HG02623 (cell line): ENCODE measurements around the gene GSE1.

Experiments used
- ATAC-seq: cut with Tn5 transposase; IDR thresholded peaks from one replicate; pipeline ENCODE4 v1.9.1; 2021; ENCODE audit warnings: moderate library complexity; ENCODE audit not compliant: unreplicated experiment

Gene GSE1

DNA sequence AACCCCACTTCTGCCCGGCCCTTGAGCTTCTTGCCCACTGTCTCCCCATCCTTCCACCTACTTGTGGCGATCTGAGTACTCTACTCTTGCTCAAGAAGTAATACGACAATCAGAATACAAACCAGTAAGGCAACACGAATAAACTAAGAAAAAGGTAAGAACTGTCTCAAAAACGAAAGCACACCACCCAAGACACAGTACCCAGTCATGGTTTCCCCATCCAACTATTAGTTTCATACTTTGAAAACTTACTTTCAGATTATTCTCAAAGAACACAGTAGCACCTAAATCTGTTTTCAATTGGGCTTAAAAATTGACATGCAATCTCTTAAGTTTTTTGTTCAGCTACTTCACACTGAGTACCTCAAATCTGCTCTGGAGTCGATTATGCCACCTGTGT lies 61.7 kb downstream of the GSE1 start:
- no peak for ATAC-seq

- no peak for ATAC-seq
Measured at GRCh38 chr16:85675251-85675874, 62.2 kb downstream of the GSE1 start.

DNA sequence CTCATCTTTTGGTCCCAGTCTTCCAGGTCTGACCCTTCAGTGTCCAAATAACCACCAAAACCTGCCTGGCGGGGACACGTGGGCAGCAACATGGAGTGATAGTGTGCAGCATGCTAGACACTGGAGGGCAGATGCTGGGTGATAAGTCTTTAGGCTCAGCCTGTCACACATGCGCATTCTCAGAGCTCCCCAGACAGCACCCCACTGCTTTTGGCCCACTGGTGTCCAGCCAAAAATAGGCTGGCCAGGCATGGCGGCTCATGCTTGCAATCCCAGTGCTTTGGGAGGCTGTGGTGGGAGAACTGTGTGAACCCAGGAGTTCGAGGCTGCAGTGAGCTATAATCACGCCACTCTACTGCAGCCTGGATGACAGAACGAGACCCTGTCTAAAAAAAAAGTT lies 63.3 kb downstream of the GSE1 start:
- no peak for ATAC-seq

DNA sequence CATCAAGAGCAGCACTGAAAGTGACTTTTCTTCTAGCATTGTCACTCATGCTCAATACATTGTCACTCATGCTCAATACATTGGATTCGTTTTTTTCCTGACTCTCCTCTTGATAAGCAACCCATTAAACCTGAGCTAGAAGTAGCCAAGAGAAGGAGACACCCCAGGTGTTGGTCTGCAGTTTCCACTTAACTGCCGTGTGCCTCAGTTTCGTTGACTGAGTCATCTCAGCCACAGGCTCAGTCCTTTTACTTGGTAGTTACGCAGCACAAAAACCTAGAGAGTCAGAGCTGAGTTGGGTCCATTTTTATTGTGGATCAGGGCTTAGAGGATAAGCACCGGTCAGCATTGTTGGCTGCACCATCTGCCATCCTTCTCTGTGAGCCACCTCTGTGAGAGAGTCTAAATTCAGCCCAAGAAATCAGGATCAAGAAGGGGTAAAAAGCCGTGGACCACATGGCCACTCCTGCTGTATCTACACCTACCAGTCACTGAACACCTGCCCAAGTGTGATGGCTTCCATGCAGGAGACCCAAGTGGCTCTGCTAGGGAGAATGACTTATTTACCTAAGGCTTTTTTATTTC lies 64.4 kb downstream of the GSE1 start:
- no peak for ATAC-seq

DNA sequence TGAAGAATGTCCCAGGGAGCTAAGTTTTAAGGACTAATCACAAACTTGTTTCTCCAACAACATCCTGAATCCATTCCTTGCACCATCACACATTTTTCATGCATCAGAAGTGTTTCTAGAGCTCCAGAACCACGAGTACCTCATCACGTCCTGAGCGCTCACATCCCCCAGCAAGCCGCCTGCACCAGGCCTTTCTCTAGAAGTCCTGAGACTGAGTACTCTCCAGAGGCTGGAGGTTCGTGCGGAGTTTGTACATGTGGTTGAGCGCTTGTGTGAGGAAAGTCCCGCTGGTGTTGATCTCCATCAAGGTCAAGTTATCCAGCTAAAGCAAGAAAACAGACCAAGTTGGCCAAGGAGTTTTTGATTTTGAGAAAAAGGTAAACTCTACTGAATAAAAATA lies 64.9 kb downstream of the GSE1 start:
- ATAC-seq: no peak

DNA sequence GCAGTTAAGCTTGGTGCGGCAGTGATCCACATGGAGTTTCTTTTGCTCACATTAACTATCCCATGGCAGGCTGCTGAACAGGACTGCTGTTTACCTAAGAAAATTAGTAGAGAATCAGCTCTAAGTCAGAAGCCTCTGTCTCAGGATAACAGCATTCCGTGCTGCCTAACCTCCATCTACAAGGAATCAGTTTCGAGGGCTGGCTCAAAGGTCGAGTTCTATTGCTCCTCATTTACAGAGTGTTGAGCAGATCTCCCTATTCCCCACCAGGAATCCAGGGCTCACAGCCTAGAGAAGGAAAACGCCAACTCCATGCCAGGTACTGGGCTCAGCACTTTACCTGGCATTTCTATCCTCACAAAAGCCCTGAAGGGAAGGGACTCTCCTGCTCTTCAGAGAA lies 65.7 kb downstream of the GSE1 start:
- no peak for ATAC-seq

GRCh38 chr16:85679870-85680269 lies 66.7 kb downstream of the GSE1 start:
- ATAC-seq: no peak

DNA sequence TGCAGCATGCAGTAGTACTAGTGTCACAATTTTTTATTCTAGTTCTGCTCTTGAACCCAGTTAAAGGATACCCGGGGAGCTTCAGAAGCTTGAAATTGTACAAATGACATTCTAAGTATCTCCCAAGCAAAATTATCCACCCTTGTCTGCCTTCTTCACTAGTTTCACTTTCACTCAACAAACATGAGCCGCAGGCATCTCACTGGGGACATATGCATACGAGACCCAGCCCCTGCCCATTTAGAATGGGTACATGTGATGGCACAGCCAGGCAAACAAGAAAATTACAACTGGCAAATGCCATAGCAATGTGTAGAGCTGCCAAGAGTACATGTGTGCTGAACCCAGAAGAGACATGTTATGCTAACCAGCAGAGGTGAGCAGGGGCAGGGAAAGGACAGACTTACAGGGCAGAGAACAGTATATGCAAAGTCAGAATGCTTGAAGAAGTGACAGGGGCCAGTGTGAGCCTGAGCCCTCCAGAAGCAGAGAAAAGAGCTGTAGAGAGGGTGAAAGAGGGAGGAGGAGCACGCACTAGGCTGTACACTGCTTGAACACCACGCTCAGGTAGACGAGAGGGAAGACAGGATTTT lies 67.3 kb downstream of the GSE1 start:
- no peak for ATAC-seq

- no peak for ATAC-seq
Measured at GRCh38 chr16:85681255-85681654, 68.1 kb downstream of the GSE1 start.

- ATAC-seq: no peak
Measured at GRCh38 chr16:85682516-85682915, 69.4 kb downstream of the GSE1 start.

DNA sequence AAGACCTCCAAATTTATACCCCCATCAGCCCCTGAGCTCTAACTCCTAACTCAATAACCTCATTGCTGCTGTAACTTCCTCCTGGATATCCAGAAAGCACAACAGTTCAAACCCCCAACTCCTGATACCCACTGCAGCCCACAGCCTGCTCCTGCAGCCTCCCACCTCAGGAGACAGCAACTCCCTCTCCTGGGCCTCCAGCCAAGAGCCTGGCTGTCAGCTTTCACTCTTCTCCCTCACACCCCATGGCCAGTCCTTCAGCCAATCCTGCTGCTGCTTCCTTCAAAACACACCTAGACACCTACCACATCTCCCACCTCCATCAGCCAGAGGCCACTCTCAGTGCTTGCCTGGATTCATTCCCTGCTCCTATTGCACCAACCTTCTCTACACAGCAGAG lies 70.2 kb downstream of the GSE1 start:
- ATAC-seq: no peak

DNA sequence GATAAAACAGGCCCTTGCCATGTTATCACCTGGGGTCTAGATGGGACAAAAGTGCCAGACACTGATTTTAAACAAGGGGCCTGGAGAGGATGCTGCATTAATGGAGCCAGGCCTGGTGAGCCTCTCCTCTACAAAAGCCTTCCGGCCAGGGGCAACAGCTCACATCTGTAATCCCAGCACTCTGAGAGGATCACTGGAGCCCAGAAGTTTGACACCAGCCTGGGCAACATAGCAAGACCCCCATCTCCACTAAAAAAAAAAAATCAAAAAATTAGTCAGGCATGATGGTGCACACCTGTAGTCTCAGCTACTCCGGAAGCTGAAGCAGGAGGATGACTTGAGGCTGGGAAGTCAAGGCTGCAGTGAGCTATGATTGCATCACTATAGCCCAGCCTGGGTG lies 72.1 kb downstream of the GSE1 start:
- no peak for ATAC-seq

GRCh38 chr16:85686912-85687591 lies 73.9 kb downstream of the GSE1 start:
- ATAC-seq: no peak

GRCh38 chr16:85687651-85688471 lies 74.7 kb downstream of the GSE1 start:
- no peak for ATAC-seq

DNA sequence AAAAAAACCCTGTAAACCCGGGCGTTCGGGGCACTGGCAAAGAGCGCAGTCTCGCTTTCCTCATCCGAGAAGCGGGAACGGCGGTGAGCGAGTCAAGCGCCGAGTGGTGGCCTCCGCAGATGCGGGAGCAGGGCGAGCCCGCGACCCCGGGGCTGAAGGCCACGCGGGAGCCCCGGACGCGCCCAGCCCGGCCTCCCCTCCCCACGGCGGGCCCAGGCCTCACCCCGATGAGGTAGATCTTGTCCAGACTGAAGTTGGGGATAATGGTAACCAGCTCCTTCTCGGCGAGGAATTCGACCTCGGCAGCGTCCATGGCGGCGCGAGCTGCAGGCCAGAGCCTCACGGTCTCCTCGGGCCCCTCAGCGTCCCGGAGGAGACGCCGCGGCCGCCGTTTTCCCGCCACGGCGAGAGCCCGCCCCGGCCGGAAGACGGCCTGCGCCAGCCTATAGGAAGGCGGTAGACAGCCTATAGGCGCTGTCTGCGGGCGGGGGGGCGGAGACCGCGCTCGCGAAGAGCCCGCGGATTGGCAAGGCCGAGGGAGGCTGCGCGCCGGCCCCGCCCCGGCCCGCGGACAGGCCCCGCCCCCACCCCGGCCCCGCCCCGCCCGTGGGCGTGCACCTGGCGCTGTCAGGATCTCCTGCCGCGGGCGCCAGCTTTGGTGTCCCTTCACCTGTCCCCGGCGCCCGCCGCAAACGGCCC lies 75.6 kb downstream of the GSE1 start, which contains the start of gene GINS2:
Gene GINS2 (minus strand): TSS at position 369 of the 699 bp plus-strand sequence. CDS start 56 bp downstream, at position 313.
- ATAC-seq: peak; percentile 89

DNA sequence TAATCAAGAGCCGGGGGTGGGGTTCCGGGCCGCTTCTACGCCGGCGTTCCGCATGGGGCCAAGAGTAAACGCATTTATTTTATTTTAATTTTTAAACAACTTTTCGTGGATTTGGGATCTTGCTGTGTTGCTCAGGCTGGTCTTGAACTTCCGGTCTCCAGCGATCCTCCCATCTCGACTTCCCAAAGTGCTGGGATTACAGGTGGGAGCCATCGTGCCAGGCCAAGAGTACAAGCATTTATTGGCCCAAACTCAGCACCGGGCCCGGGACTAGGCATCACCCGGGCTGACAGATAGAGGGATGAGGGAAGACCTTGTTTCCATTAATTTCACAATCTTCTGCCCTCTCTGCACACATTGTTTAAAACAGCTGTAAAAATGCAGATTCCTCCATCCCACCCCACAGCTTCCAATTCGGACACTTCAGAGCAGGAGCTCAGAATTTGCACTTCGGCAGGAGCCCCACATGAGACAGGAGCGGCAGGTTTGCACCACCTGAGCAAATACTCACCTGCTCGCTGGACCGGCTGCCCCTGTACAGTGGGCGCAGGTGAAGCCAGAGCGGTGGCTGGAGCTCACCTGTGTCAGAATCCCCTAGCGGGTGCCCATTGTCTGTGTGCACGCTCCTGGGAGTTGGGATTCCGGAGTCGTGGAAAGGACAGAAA lies 76.3 kb downstream of the GSE1 start:
- ATAC-seq: no peak

GRCh38 chr16:85689950-85690320 lies 76.8 kb downstream of the GSE1 start:
- ATAC-seq: no peak

GRCh38 chr16:85690469-85691064 lies 77.4 kb downstream of the GSE1 start:
- ATAC-seq: no peak

GRCh38 chr16:85695196-85696128 lies 82.3 kb downstream of the GSE1 start:
- no peak for ATAC-seq
